Omental fat pad (tissue), 4 donors: ENCODE measurements around the gene PLXDC2. TPM values are rescaled to one million over a fixed set of nuclear protein-coding genes. Genes with fewer than 3 reads are reported as not detected.

ENCODE experiments used
- ATAC-seq: fragments of 150-250 bp; one replicate; pipeline ENCODE4 v1.9.1; 2016; ENCODE audit warnings: mild to moderate bottlenecking, moderate library complexity; ENCODE audit not compliant: low FRiP score
- DNase-seq: peaks from one replicate; pipeline ENCODE4 v3.0.0-alpha.2; 2019; ENCODE audit warnings: low spot score
- CTCF ChIP-seq, 3 donors: fragments of 450-650 bp; IDR thresholded peaks; one replicate each; pipeline ENCODE4 v1.5.1; 2016 to 2017; ENCODE audit warnings: antibody characterized with exemption in 3 of 3, mild to moderate bottlenecking in 3 of 3, moderate library complexity in 2 of 3
- total RNA-seq, 4 donors: library from RNA; depleted of rRNA; stranded (reverse); fragments of >200 nt; gene quantifications; one replicate each; pipeline ENCODE4 v1.1.0, GENCODE V29; 2016

PLXDC2 gene
- total RNA-seq, 4 donors from 2014 or later = 54.0 to 79.9 (median 65.9) TPM

DNA sequence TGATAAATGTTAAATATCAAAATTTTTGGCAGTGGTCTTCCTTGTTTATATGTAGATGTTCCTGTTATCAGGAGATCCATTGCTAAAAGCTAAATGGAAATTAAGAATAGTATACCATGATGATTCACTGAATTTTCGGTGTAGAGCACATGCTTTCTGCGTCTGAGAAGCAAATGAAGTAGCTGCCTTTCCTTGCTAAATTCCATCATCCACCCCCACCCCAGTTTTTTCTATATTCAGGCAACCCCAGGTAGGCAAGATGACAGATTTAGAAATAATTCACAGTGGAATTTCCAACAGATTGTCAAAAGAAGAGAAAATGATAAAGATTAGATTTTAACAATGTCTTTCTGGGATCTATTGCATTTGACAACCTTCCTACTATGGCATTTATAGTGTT, 231.9 kb downstream of the PLXDC2 start:
- TF ChIP-seq CTCF (IDR thresholded peaks at IDR 0.05) = no peak
- ATAC-seq = no peak

GRCh38 chr10:20058135-20058534, 241.9 kb downstream of the PLXDC2 start:
- ATAC-seq = no peak
- DNase-seq = no peak
- TF ChIP-seq CTCF (IDR thresholded peaks at IDR 0.05) = no peak

More for the DNA sequence above, 231.9 kb downstream of the PLXDC2 start:
- DNase-seq = no peak

GRCh38 chr10:20059084-20059835, 243.0 kb downstream of the PLXDC2 start:
- TF ChIP-seq CTCF (IDR thresholded peaks at IDR 0.05) = no peak
- DNase-seq = no peak
- ATAC-seq = no peak

DNA sequence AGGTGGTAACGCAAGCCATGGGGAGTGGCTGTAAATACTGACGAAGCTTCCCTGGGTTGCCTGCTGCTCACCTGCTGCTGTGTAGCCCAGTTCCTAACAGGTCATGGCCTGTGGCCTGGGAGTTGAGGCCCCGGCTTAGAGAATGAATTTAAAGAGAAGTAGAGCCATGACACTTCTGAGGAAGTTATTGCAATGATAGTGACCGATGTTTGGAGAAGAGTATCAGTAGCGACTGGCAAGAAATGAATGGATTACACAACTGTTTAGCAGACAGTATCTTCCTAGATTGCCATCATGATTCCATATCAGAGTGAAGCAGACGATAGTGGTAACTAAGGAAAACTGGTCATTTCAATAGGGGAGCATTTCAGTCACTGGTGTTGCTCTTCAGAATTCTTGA, 249.6 kb downstream of the PLXDC2 start:
- no peak for DNase-seq
- no peak for ATAC-seq
- no peak for TF ChIP-seq CTCF (IDR thresholded peaks at IDR 0.05)

- ATAC-seq = no peak
- TF ChIP-seq CTCF (IDR thresholded peaks at IDR 0.05) = no peak
- DNase-seq = no peak
These were observed 256.9 kb downstream of the PLXDC2 start for GRCh38 chr10:20073167-20073566.

- DNase-seq (no peak), ATAC-seq (no peak)
- TF ChIP-seq CTCF (IDR thresholded peaks at IDR 0.05) = no peak
These were observed 259.5 kb downstream of the PLXDC2 start for GRCh38 chr10:20075713-20076112.

DNA sequence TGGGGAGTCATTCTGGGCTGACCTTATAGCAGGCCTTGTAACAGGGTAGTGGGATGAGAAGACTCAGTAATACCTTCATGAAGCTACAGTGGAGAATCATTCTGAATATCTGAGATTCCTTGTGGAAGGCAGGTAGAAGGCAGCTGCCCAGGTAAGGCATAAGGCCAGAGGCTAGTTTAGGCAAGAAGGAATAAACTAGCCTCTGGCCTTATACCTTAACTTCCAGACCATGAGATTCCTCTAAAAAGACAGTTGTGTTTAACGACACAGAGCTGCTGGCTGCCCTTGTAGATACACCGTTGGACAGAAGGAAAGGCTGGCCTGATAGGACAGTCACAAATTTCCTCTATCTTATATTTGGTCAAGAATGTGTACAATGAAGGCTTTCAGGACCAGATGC, 268.2 kb downstream of the PLXDC2 start:
- ATAC-seq (no peak), DNase-seq (no peak)
- TF ChIP-seq CTCF (IDR thresholded peaks at IDR 0.05) = no peak
